Measurements from ENCODE around the gene CRB3.
"Not testable (repeated sequence)": the region's sequence is repeated elsewhere in the genome, so short reads cannot be mapped to it uniquely, and the experiment has no call there.

The CRB3 gene

DNA sequence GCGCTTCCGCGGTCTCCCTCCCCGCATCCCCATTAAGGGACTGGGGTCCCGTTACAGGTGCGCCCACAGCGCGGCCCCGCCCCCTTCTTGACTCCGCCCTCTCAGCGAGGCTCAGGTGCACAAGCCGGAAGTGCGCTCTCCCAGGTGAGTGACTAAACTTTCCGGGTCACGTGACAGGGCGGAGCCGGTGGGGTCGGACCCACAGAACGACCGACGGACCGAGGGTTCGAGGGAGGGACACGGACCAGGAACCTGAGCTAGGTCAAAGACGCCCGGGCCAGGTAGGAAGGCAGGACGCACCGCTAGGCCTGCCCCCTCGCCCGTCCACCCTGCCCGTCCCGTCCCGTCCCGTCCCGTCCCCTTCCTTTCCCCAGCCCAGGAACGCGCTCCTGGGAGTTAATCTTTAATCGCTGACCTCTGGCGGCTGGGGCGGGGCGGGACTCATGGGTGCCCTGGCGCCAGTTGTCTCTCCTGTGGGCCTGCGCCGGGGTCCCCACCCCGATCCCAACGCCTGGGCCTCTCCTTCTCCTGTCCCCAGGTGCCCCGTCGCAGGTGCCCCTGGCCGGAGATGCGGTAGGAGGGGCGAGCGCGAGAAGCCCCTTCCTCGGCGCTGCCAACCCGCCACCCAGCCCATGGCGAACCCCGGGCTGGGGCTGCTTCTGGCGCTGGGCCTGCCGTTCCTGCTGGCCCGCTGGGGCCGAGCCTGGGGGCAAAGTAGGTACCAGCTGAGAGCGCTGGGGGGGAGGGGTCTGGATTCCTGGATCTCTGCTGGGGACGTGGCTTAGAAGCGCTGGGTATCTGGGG is at the start of gene CRB3:
CRB3 (plus strand) TSS at position 202 of the 804 bp plus-strand sequence; CDS start at position 633, 431 bp downstream.
- no peak for DNase-seq (ENCODE audit: low read depth)

- no peak for DNase-seq (ENCODE audit: low read depth)
Measured at GRCh38 chr19:6414793-6415590, 49.1 kb upstream of the CRB3 start.

- DNase-seq (ENCODE audit: low read depth), result no peak
Measured at GRCh38 chr19:6415591-6416190, 48.4 kb upstream of the CRB3 start.

GRCh38 chr19:6416658-6417405 is 47.2 kb upstream of the CRB3 start:
- DNase-seq (ENCODE audit: low read depth), result no peak

GRCh38 chr19:6417713-6418561 is 46.1 kb upstream of the CRB3 start:
- no peak for DNase-seq (ENCODE audit: low read depth)

DNA sequence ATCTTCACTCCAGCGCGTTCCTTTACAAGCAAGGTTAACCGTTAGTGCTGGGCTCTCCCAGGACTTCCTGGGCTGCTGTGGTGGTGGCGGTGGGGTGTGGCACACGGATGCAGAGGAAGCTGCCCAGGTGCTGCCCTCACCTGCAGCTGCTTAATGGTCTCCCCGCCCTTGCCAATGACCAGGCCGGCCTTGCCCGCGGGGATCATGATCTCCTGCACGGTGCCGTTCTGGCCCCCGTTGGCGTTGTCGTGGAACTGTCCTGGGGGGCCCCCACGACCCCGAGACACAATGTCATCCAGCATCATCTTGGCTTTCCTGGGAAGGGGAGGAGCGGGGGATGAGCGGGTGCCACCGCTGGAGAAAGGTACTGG is 45.5 kb upstream of the CRB3 start:
- DNase-seq (ENCODE audit: low read depth), result no peak

DNA sequence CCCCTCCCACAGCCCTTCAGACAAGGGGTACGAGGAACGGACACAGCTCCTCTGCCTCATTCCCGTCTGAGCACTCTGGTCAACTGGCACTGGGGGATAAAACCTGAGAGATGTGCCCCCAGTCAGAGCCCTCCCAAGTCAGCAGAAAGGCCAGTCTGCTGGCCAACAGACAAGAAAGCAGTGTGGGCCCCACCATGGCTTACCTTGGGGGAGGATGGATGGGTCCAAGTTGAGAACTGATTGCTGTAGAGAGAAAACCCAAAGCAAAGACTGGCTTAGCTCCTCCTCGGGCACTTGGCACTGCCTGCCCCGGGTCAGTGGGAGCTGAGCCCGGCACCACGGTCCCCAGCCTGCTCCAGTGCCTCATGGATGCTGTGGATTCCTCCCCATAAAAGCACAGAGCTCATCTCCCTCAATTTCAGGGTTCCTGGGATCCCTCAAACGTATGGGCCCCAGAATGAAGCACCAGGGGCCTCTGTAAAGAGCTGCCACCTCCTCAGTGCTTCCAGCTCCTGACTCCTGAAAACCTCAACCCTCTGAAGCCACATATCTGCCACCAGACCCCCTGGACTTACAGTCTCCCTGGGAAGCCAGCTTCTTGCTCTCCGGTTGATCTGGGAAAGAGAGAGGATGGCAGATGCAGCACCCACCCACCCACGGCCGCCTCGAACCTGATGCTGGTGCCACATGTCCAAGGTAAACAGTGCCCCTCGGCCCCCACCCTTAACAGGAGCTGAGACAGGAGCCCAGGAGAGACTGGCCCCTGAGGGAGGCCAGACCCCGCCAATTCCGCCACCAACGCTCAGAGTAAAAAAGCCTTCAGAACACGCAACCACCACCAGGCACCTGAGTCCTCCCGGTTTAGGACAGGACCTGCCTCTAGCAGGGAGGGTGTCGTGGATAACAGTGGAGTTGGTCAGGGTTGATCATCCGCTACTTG is 42.7 kb upstream of the CRB3 start:
- no peak for DNase-seq (ENCODE audit: low read depth)

- DNase-seq (ENCODE audit: low read depth), result peak; percentile 20
Measured at GRCh38 chr19:6423499-6424194, 40.4 kb upstream of the CRB3 start.

DNA sequence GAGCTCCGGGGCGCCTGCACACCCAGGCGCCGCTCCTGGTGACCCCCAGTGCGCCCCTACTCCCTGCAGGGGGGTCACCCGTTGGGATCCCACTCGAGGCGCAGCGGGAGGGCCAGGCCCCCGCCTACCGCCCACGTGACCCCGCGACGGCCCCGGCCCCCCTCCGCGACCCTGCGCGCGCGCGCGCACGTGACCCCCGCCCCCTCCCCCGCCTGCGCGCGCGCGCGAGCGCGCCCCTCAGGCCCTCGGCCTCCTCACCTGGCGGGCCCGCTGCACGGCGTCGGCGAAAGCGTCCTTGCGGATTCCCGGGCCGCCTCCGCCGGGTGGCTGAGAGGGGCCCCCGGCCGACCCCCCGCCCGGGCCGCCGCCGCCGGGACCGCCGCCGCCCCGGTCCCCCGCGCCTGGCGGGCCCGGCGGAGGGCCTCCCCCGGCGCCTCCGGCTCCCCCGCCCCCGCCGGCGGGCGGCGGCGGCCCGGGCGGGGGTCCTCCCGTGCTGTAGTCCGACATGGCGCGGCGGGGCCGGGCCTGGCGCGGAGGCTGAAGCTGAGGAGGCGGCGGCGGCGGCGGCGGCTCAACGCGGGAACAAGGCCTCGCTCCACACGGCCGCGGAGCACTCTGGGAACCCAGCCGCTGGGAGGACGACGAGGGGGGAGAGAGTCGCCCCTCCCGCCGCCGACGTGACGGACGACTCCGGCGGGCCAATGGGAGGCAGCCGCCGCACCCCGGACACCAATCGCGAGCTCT is 39.7 kb upstream of the CRB3 start, which contains the start of gene KHSRP:
KHSRP (minus strand) TSS at position 617 of the 744 bp plus-strand sequence; CDS start at position 507, 110 bp downstream.
- DNase-seq (ENCODE audit: low read depth), result no peak

- peak; percentile 100 for DNase-seq (ENCODE audit: low read depth)
Measured at GRCh38 chr19:6424939-6425731, 38.9 kb upstream of the CRB3 start.

GRCh38 chr19:6425732-6426620 is 38.1 kb upstream of the CRB3 start:
- DNase-seq (ENCODE audit: low read depth), result no peak

DNA sequence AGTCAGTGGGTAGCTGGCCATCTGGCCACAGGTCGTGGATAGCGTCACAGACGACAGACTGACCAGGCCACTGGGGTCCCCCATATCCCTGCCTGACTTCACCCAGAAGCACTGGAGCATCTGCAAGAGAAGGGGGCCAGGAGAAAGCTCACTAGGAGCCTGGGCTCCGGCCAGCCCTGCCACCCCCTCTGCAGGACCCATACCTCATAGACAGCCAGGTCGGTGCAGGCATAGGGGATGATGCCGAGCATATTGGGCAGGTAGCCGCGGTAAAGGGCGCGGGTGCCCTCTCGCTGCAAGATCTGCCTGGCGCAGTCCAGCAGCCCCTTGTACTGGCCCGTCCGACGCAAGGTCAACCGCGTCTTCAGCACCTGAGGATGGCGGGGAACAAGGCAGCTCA is 36.9 kb upstream of the CRB3 start:
- no peak for DNase-seq (ENCODE audit: low read depth)

GRCh38 chr19:6428692-6429418 is 35.2 kb upstream of the CRB3 start:
- DNase-seq (ENCODE audit: low read depth), result not testable (repeated sequence)

DNA sequence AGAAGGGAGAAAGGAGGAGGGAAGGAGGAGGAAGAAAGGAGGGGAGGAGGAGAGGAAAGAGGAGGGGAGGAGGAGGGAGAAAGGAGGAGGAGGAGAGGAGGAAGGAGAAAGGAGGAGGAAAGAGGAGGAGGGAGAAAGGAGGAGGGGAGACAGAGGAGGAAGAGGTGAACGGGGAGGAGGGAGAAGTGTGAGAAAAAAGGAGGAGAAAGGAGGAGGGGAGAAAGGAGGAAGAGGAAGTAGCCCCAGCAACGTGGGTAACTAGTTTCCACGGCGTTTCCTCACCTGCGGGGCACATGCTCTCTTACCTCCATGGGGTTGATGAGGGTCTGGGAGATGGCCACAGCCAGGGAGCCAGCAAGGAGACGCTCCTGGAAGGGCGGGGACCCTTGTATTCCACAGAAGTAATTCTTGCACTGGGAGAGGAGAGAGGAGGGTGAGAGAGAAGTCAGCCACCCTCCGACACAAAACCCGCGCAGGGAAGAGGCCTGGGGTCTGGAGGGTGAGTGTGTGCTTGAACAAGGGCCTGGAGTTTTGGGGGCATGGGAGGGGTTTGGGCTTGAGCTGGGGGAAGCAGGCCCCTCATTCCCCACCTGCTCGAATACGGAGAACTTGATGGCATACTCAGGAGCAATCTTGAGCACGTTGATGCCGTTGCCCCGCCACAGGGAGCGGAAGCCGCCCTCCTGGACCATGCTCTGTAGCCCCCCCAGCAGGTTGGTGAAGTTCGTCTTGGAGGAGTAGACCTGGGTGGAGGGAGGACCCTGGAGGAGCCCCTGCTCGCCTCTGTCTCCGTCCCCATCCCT is 34.5 kb upstream of the CRB3 start:
- no peak for DNase-seq (ENCODE audit: low read depth)

DNA sequence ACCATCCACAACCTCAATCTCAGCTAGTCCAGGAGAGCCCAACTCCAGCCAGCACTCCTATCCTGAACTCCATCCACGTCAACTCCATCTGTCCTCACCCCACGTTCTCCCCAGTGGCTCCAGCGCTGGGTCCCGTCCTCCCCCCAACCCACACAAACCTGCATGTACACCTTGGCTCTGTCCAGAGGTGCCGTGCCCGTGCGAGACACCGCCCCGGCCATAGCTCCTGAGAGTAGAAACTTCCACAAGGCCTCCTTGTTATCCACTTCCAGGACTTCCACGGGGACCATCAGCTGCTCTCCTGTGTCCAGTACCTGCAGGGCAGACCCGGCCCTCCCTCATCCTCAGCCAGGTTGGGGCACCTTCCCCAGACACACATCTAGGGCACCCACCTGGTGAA is 32.2 kb upstream of the CRB3 start:
- DNase-seq (ENCODE audit: low read depth), result no peak

Measured in fibroblast of the conjunctiva (primary cell).